Tibial nerve (tissue), 3 donors: ENCODE results near the gene MAPK8IP3.

Experiments used
- CTCF ChIP-seq, 5 experiments: fragments of 200-600 bp in 3 of 5; fragments of 450-650 bp in 2 of 5; sonication (generic) in 3 of 5; IDR thresholded peaks; one replicate each; pipeline ENCODE4 v1.5.1; 2016 to 2019; ENCODE audit warnings: antibody characterized with exemption in 5 of 5, mild to moderate bottlenecking in 3 of 5, moderate library complexity in 2 of 5
- POLR2A ChIP-seq, 2 donors: fragments of 450-650 bp; IDR thresholded peaks; one replicate each; pipeline ENCODE4 v1.6.1; 2017; ENCODE audit warnings: antibody characterized with exemption in 2 of 2, mild to moderate bottlenecking in 2 of 2, moderate library complexity in 2 of 2

- TF ChIP-seq CTCF (IDR thresholded peaks at IDR 0.05): no peak
- no peak for TF ChIP-seq POLR2A (IDR thresholded peaks at IDR 0.05)
Measured at GRCh38 chr16:1661826-1662225, 44.2 kb upstream of the MAPK8IP3 start.
